ENCODE measurements around the gene SPEM3.
"Not testable (repeated sequence)": the region's sequence is repeated elsewhere in the genome, so short reads cannot be mapped to it uniquely, and the experiment has no call there.

SPEM3 gene

DNA sequence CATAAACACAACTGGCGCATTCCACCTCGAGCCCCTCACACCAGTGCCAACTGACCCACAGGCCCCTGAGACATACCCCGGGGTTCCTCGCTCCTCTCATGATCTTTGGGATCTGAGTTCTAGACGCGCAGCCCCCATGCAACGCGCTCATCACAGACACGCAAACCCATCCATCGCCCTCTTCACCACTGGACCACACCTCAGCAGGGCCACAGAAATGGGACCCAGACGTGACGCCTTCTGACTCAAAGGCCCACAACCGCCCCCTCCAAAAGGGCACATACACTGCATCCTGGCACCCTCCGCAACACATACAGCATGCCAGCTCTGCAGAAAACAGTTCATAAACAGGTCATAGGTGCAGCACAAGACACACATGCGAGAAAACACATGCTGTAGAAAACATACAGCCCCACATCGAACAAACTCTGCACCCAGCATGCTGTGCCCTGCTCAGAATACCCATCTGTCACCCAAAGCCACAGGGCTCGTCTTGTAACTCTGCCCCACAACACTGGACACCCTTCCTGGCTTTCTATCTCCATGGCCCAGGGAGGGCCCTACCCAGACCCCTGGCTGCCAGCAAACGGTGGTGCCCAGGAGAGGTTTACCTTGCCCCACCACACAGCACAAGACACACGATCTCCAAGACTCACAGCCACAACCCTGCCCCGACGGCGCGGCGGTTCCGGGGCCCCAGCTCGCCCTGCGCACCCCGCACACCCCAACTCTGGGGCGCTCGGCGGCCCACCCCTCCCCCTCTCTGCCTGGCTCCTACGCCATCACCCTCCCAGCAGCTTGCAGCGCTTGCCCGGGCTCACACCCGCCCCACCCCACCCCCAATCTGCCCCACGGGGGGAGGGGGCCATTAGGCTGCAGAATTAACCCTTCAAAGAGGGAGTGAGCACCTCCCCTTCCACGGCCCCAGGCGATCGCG lies 49.9 kb downstream of the SPEM3 start:
- Histone ChIP-seq H3K4me1 (ENCODE audit: control insufficient read depth, insufficient read depth, low read length) (peaks cover 18% of the 10 kb centered on the region), H3K9ac (ENCODE audit: low read depth, low read length) (peak overlapping the region; percentile 63; the same call in 1 of the 2 replicates), H3K27ac (ENCODE audit: low read depth, low read length) (peak overlapping the region; percentile 71), H3K4me3 (ENCODE audit: low read depth, low read length) (peak overlapping the region; percentile 72), H3K9me3 (ENCODE audit: control insufficient read depth, insufficient read depth, low read length) (no peaks in the 10 kb centered on the region), H3K27me3 (ENCODE audit: control insufficient read depth, insufficient read depth, low read length) (no peaks in the 10 kb centered on the region), H3K36me3 (ENCODE audit: control insufficient read depth, insufficient read depth, low read length) (no peaks in the 10 kb centered on the region)

DNA sequence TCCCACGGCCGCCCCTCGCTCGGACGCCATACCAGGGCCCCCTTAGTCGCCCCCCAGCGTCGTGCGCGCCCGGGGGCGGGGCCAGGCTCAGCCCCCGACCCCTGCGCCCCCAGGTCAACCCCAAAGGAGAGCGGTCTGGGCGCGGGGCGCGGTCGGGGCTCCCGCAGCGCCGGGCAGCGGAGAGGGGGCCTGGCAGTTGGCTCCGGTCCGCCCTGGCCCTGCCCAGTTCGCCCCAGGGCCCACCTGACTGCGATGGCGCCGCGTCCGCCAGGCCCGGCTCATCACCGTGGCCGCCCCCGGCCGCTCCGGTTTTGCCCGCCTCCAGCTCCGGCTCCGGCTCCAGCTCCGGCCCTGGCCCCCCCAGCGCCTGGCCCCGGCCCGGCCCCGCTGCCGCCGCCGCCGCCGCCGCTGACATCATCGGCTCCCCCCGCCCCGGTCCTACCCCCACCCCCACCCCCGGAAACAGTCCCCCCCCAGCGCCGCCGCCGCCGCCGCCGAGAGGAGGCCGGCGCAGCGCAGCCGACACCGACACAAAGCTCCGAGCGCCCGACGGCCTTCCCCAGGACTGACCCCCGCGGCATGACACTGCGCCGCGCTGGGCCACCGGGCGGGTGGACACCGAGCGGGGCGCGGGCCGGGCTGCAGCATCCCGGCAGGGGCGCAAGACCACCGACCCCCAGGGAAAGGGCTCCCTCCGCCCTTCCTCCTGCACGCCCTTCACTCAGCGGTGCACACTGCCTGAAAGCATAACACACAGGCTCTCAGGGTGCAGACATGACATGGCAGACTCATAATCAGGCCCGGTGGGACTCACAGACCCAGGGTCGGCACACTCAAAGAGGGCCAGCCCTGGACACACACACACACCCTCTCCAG lies 50.8 kb downstream of the SPEM3 start, which contains the start of gene ZBTB4:
Gene ZBTB4, minus strand, starts transcription at position 419 of the 876 bp plus-strand sequence. CDS start 12,830 bp downstream, outside the sequence.
- H3K27me3 ChIP-seq (ENCODE audit: control insufficient read depth, insufficient read depth, low read length) = no peaks in the 10 kb centered on the region
- H3K27ac ChIP-seq (ENCODE audit: low read depth, low read length) = peak within 1 kb of the TSS; percentile 76
- peak within 1 kb of the TSS; percentile 76 for H3K9ac ChIP-seq (ENCODE audit: low read depth, low read length)
- H3K4me1 ChIP-seq (ENCODE audit: control insufficient read depth, insufficient read depth, low read length) = peaks cover 18% of the 10 kb centered on the region
- no peaks in the 10 kb centered on the region for H3K36me3 ChIP-seq (ENCODE audit: control insufficient read depth, insufficient read depth, low read length)
- peak within 1 kb of the TSS; percentile 75 for H3K4me3 ChIP-seq (ENCODE audit: low read depth, low read length)
- H3K9me3 ChIP-seq (ENCODE audit: control insufficient read depth, insufficient read depth, low read length) = no peaks in the 10 kb centered on the region

DNA sequence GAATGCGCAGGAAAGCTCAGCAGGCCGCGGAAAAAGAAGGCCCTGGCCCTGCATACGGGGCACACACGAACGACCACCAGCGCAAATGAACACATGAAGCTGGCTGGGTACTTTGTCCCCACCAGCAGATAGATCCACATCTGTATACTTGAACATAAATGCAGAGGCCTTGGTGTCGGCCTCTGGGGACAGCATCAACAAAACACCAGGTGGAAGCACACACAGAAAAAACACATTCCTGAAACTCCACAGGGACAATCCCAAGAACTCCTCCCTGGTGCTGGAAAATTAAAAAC lies 51.4 kb downstream of the SPEM3 start:
- H3K4me1 ChIP-seq (ENCODE audit: control insufficient read depth, insufficient read depth, low read length) = peaks cover 18% of the 10 kb centered on the region
- H3K4me3 ChIP-seq (ENCODE audit: low read depth, low read length) = peak overlapping the region; percentile 75
- H3K27me3 ChIP-seq (ENCODE audit: control insufficient read depth, insufficient read depth, low read length) = no peaks in the 10 kb centered on the region
- no peaks in the 10 kb centered on the region for H3K9me3 ChIP-seq (ENCODE audit: control insufficient read depth, insufficient read depth, low read length)
- H3K9ac ChIP-seq (ENCODE audit: low read depth, low read length) = peak overlapping the region; percentile 76
- peak overlapping the region; percentile 76 for H3K27ac ChIP-seq (ENCODE audit: low read depth, low read length)
- no peaks in the 10 kb centered on the region for H3K36me3 ChIP-seq (ENCODE audit: control insufficient read depth, insufficient read depth, low read length)

DNA sequence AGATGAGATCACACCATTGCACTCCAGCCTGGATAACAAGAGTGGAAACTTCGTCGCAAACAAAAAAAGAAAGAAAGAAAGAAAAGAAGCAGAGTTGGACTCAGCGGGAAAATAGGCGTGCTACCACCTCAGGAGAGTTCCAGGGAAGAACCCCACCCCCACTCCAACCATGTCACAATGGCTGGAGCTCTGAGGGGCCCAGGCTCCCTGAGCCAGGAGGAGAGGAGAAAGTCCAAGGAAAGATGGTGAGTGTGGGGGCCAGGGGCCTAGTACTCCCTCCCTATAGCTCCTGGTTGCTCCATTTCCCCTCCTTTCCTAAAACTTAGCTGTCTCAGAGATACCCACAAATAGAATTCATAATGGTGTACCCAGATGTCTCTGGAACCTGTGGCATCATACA lies 52.6 kb downstream of the SPEM3 start, which contains the start of gene SLC35G6:
Gene SLC35G6, plus strand, starts transcription at position 172 of the 400 bp plus-strand sequence. Its CDS starts 71 bp downstream, at position 243.
- not testable (repeated sequence) for H3K9me3 ChIP-seq (ENCODE audit: control insufficient read depth, insufficient read depth, low read length); H3K4me3 ChIP-seq (ENCODE audit: low read depth, low read length); H3K27me3 ChIP-seq (ENCODE audit: control insufficient read depth, insufficient read depth, low read length); H3K9ac ChIP-seq (ENCODE audit: low read depth, low read length); H3K27ac ChIP-seq (ENCODE audit: low read depth, low read length); H3K36me3 ChIP-seq (ENCODE audit: control insufficient read depth, insufficient read depth, low read length)
- H3K4me1 ChIP-seq (ENCODE audit: control insufficient read depth, insufficient read depth, low read length) = peaks cover 25% of the 10 kb centered on the region

DNA sequence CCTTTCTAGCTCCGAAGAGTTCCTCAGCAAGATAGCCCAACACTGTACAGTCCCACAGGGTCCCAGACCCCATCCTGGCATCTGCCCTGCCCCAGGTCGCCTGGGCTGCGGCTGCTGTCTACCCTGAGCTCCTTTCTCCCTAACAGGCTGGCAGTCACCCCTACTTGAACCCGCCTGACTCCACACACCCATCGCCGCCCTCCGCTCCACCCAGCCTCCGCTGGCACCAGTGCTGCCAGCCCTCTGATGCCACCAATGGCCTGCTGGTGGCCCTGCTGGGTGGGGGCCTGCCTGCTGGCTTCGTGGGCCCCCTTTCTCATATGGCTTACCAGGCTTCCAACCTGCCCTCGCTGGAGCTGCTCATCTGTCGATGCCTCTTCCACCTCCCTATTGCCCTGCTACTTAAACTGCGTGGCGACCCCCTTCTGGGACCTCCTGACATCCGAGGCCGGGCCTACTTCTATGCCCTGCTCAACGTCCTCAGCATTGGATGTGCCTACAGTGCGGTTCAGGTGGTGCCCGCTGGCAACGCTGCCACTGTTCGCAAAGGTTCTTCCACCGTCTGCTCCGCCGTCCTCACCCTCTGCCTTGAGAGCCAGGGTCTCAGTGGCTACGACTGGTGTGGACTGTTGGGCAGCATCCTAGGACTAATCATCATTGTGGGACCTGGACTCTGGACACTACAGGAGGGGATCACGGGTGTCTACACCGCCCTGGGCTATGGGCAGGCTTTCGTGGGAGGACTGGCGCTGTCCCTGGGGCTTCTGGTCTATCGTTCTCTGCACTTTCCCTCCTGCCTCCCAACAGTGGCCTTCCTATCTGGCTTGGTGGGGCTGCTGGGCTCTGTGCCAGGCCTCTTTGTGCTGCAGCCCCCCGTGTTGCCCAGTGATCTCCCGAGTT lies 53.4 kb downstream of the SPEM3 start:
- H3K4me1 ChIP-seq (ENCODE audit: control insufficient read depth, insufficient read depth, low read length) = peaks cover 25% of the 10 kb centered on the region
- H3K27me3 ChIP-seq (ENCODE audit: control insufficient read depth, insufficient read depth, low read length); H3K9me3 ChIP-seq (ENCODE audit: control insufficient read depth, insufficient read depth, low read length); H3K36me3 ChIP-seq (ENCODE audit: control insufficient read depth, insufficient read depth, low read length); H3K9ac ChIP-seq (ENCODE audit: low read depth, low read length); H3K4me3 ChIP-seq (ENCODE audit: low read depth, low read length); H3K27ac ChIP-seq (ENCODE audit: low read depth, low read length): not testable (repeated sequence)
